GM12864 (cell line): ENCODE measurements around the gene NUP210L.
A peak's percentile ranks its signal among the peaks of the same experiment; 100 is the strongest.

Experiments
- DNase-seq: peaks from one replicate; pipeline ENCODE4 v3.0.0-alpha.2; 2011; ENCODE audit warnings: low read depth
- H3K4me3 ChIP-seq: 2 replicates; pipeline ENCODE4 v1.5.1; 2011; ENCODE audit warnings: mild to moderate bottlenecking, low read depth, low read length, control low read depth
- CTCF ChIP-seq: IDR thresholded peaks from 2 replicates; pipeline ENCODE4 v1.5.1; 2011; ENCODE audit warnings: low read depth, mild to moderate bottlenecking, moderate library complexity, low read length, control low read depth, inconsistent platforms; ENCODE audit errors: missing control alignments

Gene NUP210L

GRCh38 chr1:154178911-154179811, 24.3 kb upstream of the NUP210L start:
- DNase-seq, result no peak
- H3K4me3 ChIP-seq, result no peak overlapping the region
- no peak for TF ChIP-seq CTCF

- no peak overlapping the region for H3K4me3 ChIP-seq
- no peak for DNase-seq
- TF ChIP-seq CTCF, result no peak
Observed at GRCh38 chr1:154178013-154178412, 23.1 kb upstream of the NUP210L start.

- TF ChIP-seq CTCF, result no peak
Observed at GRCh38 chr1:154176337-154176736, 21.5 kb upstream of the NUP210L start.

GRCh38 chr1:154174654-154175053, 19.8 kb upstream of the NUP210L start:
- TF ChIP-seq CTCF, result no peak
- H3K4me3 ChIP-seq, result no peak overlapping the region
- DNase-seq, result no peak

More at GRCh38 chr1:154176337-154176736, 21.5 kb upstream of the NUP210L start:
- no peak overlapping the region for H3K4me3 ChIP-seq
- no peak for DNase-seq

GRCh38 chr1:154171880-154172279, 17.0 kb upstream of the NUP210L start:
- DNase-seq, result no peak
- H3K4me3 ChIP-seq, result no peak overlapping the region
- TF ChIP-seq CTCF, result no peak

GRCh38 chr1:154171223-154171583, 16.3 kb upstream of the NUP210L start:
- no peak for TF ChIP-seq CTCF
- DNase-seq, result no peak
- no peak overlapping the region for H3K4me3 ChIP-seq

GRCh38 chr1:154170547-154171222, 15.8 kb upstream of the NUP210L start:
- TF ChIP-seq CTCF, result no peak
- DNase-seq, result peak; percentile 37
- H3K4me3 ChIP-seq, result no peak overlapping the region
